Stimulated activated CD4-positive, alpha-beta T cell treated with anti-CD3 and anti-CD28 coated beads, Interleukin-12 subunit alpha, Interleukin-12 subunit beta, amount 100 ng/mL, for 4 hours (primary cell): ENCODE results near the gene ABHD1.
"Not testable (repeated sequence)": the region's sequence is repeated elsewhere in the genome, so short reads cannot be mapped to it uniquely, and the experiment has no call there.

Experiments
- DNase-seq: peaks from one replicate; pipeline ENCODE4 v3.0.0-alpha.2; 2020

ABHD1 gene

DNA sequence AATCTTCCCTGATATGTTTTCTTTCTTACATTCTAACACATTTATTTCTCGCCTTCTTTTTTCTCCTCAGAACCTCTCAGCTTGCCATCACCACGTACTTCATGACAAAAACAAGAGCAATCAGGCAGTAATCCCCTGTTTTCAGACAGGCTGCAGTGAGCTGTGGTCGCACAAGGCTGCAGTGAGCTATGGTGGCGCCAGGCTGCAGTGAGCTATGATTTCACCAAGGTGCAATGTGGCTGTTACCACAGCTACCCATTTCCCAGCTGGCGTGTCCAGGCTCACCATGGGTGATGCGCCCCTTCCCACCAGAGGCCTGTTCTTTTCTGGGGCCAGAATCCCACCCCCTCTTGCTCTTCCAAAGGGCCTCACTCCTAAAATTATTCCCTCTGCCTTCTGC lies 51.0 kb downstream of the ABHD1 start:
- no peak for DNase-seq

DNA sequence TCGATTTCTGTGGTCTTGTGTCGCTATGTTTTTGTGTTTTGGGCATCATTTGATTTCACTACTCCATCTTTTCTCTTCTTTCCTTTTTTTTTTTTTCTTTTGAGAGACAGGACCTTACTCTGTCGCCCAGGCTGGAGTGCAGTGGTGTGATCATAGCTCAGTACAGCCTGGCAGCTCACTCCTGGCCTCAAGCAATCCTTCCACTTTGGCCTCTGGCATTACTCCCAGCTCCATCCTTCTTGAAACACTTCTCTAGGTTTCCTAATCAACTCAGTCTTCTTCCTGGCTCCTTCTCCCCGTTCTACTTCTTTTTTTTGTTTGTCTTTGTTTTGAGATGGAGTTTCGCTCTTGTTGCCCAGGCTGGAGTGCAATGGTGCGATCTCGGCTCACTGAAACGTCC lies 51.7 kb downstream of the ABHD1 start:
- DNase-seq = no peak

DNA sequence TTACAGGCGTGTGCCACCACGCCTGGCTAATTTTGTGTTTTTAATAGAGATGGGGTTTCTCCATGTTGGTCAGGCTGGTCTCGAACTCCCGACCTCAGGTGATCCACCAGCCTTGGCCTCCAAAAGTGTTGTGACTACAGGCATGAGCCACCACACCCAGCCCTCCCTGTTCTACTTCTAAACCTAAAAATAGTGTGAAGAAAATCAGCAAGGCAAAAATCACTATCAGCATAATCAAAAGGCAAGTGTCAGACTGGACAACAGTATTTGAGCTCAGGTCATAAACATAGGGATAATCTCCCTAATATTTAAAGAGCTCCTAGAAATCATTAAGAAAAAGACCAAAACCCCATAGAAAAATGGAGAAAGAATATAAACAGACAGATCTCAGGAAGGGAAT lies 52.2 kb downstream of the ABHD1 start:
- not testable (repeated sequence) for DNase-seq

DNA sequence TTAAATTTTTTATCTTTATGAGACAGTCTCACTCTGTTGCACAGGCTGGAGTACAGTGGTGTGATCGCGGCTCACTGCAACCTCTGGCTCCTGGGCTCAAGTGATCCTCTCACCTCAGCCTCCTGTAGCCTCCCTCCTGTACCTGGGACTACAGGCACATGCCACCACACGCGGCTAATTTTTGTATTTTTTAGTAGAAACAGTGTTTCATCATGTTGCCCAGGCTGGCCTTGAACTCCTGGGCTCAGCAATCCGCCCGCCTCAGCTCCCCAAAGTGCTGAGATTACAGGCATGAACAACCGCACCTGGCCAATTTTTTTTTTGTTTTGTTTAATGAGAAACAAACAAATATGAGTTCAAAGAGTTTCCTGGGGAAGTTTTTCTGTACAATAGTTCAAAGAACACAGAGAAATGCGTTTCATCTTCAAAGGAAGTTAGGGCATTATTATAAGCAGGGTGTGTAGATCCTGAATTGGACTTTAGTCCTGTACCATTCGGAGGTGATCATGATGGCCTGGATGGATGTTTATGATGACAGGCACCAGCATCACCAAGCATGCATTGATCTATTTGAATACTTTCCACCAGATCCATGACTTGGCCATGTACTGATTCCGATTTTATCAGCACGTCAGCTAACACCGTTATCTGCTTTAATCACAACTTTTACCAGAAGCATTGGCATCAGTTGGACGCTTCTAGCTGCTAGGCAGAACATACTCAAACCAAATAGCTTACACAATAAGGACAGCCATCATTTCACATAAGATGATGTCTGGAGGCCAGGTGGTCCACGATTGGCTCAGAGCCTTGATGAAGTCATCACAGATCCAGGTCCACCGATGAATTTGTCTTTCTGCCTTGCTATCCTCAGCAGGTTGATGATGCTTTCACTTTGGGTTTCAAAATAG lies 54.1 kb downstream of the ABHD1 start:
- no peak for DNase-seq

DNA sequence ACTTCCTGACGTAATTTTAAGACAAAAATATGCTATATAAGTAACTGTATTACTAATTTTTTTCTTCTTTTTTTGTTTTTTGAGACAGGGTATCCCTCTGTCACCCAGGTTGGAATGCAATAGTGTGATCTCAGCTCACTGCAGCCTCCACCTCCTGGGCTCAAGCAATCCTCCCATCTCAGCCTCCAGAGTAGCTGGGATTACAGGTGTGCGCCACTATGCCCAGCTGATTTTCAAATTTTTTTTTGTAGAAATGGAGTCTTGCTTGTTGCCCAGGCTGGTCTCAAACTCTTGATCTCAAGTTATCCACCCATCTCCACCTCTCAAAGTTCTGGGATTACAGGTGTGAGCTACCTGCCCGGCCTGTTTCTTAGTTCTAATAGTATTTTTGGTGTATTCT lies 54.9 kb downstream of the ABHD1 start:
- no peak for DNase-seq

DNA sequence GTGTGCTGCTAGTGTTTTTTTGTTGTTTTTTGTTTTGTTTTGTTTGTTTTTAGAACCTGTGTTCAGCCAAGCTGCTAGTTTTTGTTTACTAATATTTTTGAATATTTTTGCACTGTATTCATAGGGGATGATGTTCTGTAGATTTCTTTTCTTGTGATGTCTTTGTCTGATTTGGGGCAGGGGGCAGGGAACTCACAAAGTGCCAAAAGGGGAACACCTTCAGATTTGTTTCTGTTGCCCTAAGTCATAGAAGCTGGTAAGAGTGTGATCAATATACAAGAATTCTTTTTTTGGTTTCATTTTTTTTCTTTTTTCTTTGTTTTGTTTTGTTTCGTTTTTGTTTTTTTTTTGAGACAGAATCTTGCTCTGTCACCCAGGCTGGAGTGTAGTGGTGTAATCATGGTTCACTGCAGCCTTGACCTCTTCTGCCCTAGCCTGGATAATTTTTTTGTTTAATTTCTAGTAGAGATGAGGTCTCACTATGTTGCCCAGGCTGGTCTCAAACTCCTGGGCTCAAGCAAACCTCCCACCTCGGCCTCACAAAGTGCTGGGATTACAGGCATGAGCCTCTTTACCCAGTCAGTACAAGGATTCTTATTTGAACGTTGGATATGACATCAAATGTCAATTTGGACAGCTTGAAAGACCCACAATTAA lies 55.9 kb downstream of the ABHD1 start:
- DNase-seq = no peak
